Osteocyte (in vitro differentiated cells): Measurements from ENCODE around the gene LRRC8A. TPM values are rescaled to one million over a fixed set of nuclear protein-coding genes. Genes with fewer than 3 reads are reported as not detected.

ENCODE experiments used
- DNase-seq: peaks from one replicate; pipeline ENCODE4 v3.0.0; 2021; ENCODE audit warnings: mixed read lengths; ENCODE audit not compliant: unreplicated experiment; ENCODE audit errors: extremely low spot score
- H3K27ac Mint-ChIP-seq: one replicate; pipeline ENCODE4 v1.8.0; 2021; ENCODE audit warnings: mild to moderate bottlenecking, mixed read lengths; ENCODE audit not compliant: unreplicated experiment
- H3K27me3 Mint-ChIP-seq: one replicate; pipeline ENCODE4 v1.8.0; 2021; ENCODE audit warnings: mixed read lengths; ENCODE audit not compliant: unreplicated experiment
- H3K36me3 Mint-ChIP-seq: one replicate; pipeline ENCODE4 v1.8.0; 2021; ENCODE audit warnings: mixed read lengths; ENCODE audit not compliant: unreplicated experiment
- H3K4me1 Mint-ChIP-seq: one replicate; pipeline ENCODE4 v1.8.0; 2021; ENCODE audit warnings: mixed read lengths; ENCODE audit not compliant: unreplicated experiment
- H3K4me3 Mint-ChIP-seq: one replicate; pipeline ENCODE4 v1.8.0; 2021; ENCODE audit warnings: mild to moderate bottlenecking, moderate library complexity, mixed read lengths; ENCODE audit not compliant: unreplicated experiment
- H3K9me3 Mint-ChIP-seq: one replicate; pipeline ENCODE4 v1.8.0; 2021; ENCODE audit warnings: mixed read lengths; ENCODE audit not compliant: unreplicated experiment
- long read RNA-seq: library from polyadenylated mRNA; unstranded; transcript quantifications from one replicate; pipeline ENCODE4 v2.0.0, GENCODE V29; 2021
- total RNA-seq: library from RNA; stranded (reverse); gene quantifications from 2 replicates; pipeline ENCODE4 v1.2.1, GENCODE V29; 2021
- TF ChIP-seq, protein P1 (sequence below): fragments of 200-600 bp; sonication (generic); IDR thresholded peaks from 2 replicates; pipeline ENCODE4 v1.5.0; 2021; ENCODE audit warnings: antibody characterized with exemption, mild to moderate bottlenecking, moderate library complexity

The LRRC8A gene
- 39.5 and 42.8 TPM in 2 replicates for total RNA-seq
- long read RNA-seq, partial matches to known transcripts = 11 of 14 reads
- long read RNA-seq, other reads (novel, unspliced or antisense) = 3 of 14 reads

DNA sequence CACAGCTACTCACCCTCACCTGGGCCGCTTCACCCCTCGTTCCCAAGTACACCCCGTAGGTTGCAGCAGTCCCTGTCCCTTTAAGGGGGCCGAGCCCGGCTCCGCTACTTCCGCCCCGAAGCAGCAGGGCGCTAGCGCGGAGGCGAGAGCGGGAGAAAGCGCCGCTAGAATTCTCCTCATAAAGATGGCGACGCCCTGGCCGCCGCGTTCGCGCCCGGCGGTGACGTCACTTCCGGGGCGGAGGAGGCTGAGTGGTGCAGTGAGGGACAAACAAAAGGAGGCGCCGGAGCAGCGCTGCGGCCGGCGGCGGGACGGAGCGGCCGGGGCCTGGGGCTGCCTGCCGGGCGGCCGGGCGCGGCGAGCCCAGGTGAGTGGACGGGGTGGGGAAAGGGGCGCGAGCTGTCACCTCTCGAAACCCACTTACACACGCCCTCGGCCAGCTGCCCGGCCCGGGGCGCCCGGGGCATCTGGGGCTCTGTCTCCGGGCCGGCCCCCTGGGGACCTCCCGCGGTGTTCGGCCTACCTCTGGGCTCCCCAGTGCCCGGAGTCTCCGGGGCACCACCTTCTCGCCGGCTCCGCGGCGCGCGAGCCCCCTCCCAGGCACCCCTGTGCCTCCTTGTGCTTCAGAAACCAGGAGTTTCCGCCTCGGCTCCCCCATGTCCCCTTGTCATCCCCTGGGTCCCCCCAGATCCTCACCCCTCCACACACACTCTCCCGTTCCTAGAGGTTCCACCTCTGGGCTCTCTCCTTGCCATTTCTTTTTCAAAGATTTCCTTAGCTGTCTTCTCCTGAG is at the start of gene LRRC8A, which contains the start of gene KYAT1:
Gene LRRC8A, plus strand, starts transcription at position 250 of the 793 bp plus-strand sequence. CDS start 25,032 bp downstream, outside the sequence.
Gene KYAT1, minus strand, starts transcription at position 67 of the 793 bp plus-strand sequence. CDS start 36,545 bp downstream, outside the sequence.
- Mint-ChIP-seq H3K27ac (peak within 1 kb of the TSS; percentile 92), H3K9me3 (no peaks in the 10 kb centered on the region), H3K36me3 (peaks cover 2% of the 10 kb centered on the region), H3K27me3 (no peaks in the 10 kb centered on the region), H3K4me1 (peaks cover 28% of the 10 kb centered on the region), H3K4me3 (peak within 1 kb of the TSS; percentile 94)
- peak; percentile 98 for DNase-seq
- TF ChIP-seq, protein P1, sequence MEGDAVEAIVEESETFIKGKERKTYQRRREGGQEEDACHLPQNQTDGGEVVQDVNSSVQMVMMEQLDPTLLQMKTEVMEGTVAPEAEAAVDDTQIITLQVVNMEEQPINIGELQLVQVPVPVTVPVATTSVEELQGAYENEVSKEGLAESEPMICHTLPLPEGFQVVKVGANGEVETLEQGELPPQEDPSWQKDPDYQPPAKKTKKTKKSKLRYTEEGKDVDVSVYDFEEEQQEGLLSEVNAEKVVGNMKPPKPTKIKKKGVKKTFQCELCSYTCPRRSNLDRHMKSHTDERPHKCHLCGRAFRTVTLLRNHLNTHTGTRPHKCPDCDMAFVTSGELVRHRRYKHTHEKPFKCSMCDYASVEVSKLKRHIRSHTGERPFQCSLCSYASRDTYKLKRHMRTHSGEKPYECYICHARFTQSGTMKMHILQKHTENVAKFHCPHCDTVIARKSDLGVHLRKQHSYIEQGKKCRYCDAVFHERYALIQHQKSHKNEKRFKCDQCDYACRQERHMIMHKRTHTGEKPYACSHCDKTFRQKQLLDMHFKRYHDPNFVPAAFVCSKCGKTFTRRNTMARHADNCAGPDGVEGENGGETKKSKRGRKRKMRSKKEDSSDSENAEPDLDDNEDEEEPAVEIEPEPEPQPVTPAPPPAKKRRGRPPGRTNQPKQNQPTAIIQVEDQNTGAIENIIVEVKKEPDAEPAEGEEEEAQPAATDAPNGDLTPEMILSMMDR = no peak

DNA sequence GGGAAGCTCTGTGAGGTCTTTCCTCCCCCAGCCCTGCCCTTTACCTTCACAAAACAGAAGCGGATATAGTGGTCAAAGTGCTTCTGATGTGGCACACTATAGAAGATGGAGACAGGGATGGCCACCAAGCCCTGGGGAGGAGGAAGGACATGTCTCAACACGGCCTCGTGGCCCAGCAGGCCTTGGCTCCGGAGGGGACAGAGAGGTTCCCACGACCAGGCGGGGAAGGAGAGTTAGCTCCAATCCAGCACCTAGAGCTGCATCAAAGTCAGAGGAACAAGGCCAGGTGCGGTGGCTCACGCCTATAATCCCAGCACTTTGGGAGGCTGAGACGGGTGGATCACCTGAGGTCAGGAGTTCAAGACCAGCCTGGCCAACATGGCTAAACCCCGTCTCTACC is 48.2 kb upstream of the LRRC8A start:
- H3K4me1 Mint-ChIP-seq = peaks cover 11% of the 10 kb centered on the region
- H3K9me3 Mint-ChIP-seq = no peaks in the 10 kb centered on the region
- H3K36me3 Mint-ChIP-seq = peaks cover 4% of the 10 kb centered on the region
- DNase-seq = no peak
- H3K4me3 Mint-ChIP-seq = no peak overlapping the region
- no peak overlapping the region for H3K27ac Mint-ChIP-seq
- H3K27me3 Mint-ChIP-seq = no peaks in the 10 kb centered on the region
- TF ChIP-seq, protein P1 = no peak

DNA sequence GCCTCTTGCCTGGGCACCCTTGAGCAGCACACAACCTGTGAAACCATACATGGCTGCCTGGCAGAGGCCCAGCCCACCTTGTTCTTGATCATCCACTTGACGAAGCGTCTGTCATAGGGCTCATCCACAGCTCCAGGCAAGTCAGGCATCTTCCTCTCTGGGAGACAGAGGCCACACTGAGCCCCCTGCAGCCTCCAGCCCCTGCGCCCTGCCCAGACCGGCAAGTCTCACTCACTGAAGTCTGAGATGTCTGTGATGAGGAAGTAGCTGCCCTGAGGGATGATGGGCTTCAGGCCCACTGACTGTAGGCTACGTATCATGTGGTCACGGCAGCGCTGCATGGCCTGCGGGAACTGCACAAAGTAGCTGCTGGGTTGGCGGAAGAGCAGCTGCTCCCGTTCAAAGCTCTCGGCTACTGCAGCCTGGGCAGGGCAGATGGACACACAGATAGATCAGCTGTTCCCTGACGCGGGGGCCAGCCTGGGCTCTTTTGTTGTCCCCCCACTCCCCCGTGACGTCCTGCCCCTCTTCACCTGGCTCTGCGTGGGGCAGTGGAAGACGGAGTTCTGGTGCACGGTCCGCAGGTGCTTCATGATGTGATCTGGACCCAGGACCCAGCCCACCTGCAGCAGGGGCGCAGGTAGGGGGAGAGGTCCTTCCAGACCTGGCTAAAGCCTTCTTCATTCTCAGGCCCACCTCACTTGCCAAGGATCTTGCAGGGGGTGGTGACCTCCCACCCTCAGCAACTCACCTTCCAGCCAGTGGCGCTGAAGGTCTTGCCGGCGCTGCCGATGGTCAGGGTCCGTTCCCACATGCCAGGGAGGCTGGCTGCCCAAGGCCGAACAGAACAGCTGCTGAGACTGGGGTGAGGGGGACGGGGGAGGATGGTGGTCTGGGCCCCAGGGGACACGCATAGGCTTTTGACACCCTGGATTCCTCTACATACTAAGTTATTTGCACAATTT is 46.4 kb upstream of the LRRC8A start:
- TF ChIP-seq, protein P1 = no peak
- Mint-ChIP-seq H3K4me1 (no peaks in the 10 kb centered on the region), H3K9me3 (no peaks in the 10 kb centered on the region), H3K4me3 (no peak overlapping the region), H3K36me3 (peaks cover 4% of the 10 kb centered on the region), H3K27me3 (no peaks in the 10 kb centered on the region), H3K27ac (no peak overlapping the region)
- DNase-seq = no peak

DNA sequence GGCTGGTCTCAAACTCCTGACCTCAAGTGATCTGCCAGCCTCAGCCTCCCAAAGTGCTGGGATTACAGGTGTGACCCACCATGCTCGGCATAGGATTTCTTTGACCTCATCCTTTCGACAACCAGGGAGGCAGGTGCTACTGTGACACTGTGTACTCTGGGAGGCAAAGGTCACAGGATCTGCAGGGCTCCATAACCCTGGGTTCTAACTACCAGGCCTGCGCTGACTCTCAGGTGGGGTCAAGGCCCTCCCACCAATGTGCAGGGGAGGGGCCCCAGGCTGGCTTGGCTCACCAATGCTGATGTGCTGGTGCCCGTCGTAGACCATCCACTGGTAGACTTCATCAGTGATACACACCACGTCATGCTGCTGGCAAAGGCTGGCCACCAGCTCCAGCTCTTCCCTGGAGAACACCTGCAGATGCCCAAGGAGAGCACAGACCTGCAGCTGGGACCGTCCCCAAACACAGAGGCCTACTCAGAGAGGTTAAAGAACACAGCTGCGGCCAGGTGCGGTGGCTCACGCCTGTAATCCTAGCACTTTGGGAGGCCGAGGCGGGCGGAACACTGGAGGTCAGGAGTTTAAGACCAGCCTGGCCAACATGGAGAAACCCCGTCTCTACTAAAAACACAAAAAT is 45.3 kb upstream of the LRRC8A start:
- Mint-ChIP-seq H3K9me3 (no peaks in the 10 kb centered on the region), H3K27me3 (no peaks in the 10 kb centered on the region), H3K36me3 (peaks cover 4% of the 10 kb centered on the region), H3K4me3 (no peak overlapping the region), H3K4me1 (no peaks in the 10 kb centered on the region), H3K27ac (no peak overlapping the region)
- TF ChIP-seq, protein P1 = no peak
- no peak for DNase-seq
